ENCODE data around the gene INSIG1.

Gene INSIG1

DNA sequence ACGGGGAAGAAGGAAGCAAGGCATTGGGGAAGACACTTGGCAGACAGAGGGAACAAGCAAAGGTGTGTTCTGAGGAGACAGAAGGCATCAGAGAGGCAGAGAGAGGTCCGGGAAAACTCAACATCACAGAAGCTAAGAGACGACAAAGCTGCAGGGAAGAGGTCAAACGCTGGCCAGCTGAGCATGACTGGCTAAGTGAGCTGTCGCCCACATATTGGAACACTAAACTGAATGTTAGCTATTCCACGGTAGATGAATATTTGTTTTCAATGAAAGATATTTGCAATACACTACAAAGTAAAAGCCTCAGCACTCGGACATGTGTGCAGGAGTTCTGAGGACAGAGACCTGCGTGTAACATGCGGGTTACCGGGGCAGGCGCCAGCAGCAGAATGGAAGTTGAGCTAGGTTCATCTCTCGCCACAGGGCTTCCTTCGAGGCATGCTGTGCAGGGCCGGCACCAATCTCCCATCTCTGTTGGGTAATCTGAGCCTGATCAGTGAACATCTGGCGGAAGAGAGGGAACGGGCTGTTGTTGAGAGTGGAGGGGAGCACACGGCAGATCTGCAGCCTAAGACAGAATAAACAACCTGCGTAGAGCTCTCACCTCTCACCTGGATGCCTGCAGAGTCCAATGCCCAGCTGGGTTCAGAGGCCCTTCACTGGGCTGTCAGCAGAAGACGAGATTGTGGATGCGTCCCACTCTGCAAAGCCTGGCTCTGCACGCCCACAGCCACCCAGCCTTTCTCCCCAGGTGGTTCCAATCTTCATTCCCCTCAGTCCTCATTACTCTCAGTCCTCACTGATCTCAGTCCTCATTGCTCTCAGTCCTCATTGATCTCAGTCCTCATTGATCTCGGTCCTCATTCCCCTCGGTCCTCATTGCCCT is 35.9 kb downstream of the INSIG1 start:
- no peak for DNase-seq

DNA sequence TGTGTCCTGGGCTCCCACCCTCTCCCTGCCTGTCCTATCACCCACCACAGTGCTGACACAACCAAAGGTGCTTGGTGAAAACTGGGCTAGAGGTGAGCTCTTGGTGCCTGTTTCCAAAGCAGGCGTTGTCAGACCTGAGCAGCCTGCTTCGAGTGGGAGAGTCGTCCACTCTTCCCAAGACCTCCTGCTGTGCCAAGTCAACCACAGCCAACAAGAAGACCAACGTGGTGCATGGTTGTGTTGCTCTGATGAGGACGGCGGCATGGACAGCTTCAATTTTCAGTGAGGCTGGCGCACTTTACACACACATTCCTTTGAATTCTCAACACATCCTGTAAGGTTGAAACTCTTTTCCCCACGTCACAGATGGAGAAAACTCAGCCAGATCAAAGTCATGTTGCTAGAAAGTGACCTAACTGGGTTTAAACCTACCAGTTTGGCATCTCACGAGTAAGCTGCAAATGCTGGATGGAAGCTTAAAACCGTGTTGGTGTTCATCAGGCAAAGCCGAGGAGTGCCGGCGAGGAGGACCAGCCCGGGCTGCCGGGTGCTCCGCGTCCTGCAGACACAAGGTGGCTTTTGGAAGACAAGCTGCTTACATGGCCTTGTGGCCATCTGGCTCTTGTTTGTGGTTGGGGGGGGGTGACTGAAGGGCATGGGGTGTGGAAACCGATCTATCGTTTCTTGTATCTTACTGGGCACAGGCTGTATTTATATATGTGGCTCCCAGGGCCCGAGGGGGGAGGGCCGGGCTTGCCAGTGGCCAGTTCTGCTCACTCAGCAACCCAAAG is 39.3 kb downstream of the INSIG1 start:
- no peak for DNase-seq

DNA sequence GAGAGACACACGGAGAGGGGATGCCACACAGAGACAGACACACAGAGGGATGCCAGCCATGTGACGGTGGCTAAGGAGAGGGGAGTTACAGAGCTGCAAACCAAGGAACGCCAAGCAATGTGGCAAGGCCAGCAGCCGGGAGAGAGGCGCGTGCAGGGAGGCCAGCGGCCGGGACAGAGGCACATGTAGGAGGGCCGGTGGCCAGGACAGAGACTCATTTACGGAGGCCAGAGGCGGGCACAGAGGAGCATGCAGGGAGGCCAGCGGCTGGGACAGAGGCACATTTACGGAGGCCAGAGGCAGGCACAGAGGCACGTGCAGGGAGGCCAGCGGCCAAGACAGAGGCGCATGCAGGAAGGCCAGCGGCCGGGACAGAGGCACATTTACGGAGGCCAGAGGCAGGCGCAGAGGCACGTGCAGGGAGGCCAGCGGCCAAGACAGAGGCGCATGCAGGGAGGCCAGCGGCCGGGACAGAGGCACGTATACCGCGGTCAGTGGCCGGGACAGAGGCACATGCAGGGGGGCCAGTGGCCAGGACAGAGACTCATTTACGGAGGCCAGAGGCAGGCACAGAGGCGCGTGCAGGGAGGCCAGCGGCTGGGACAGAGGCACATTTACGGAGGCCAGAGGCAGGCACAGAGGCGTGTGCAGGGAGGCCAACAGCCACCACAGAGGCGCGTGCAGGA is 40.4 kb downstream of the INSIG1 start:
- DNase-seq = no peak

DNA sequence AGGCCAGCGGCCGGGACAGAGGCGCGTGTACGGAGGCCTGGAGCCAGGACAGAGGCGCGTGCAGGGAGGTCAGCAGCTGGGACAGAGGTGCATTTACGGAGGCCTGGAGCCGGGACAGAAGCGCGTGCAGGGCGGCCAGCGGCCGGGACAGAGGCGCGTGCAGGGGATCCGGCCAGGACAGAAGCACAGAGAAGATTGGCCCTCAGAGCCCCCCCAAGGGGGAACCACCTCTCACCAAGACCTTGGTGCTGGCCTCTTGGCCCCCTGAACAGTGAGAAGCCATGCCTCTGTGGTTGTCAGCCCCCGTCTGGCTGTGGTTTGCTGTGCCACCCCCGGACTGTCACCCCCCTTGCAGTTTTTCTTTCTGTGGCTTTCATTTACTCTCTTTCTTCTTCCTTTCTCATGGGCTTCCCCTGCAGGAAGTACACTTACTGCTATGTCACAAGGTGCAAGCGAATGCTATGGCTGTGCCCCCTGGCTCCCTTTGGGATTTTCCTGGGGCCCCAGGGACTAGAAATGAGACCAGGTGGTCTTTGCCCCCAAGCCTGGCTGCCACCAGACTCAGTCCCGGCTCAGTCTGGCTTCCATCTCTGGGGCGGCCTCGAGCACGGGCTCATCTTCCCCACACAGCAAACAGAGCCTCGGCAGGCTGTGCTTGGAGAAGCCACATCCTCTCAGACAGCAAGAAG is 41.1 kb downstream of the INSIG1 start:
- DNase-seq = no peak

DNA sequence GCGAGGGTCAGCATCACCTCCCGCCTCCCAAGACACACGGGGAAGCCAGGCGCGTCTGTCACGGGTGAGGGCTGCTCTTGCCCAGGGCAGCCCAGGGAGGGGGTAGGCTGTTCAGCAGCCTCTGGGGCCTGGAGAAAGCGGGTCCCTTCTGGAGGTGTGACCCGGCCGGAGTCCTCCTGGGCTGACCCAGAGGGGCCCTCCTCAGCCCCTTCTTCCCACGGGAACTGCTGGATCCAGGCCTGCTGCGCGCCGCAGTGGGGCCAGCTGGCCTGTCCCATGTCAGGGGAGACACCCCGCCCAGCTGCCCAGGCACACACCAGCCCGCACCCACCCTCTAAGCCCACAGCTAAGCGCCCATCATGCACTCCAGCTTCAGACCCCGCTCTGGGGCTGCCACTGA is 41.8 kb downstream of the INSIG1 start:
- no peak for DNase-seq

DNA sequence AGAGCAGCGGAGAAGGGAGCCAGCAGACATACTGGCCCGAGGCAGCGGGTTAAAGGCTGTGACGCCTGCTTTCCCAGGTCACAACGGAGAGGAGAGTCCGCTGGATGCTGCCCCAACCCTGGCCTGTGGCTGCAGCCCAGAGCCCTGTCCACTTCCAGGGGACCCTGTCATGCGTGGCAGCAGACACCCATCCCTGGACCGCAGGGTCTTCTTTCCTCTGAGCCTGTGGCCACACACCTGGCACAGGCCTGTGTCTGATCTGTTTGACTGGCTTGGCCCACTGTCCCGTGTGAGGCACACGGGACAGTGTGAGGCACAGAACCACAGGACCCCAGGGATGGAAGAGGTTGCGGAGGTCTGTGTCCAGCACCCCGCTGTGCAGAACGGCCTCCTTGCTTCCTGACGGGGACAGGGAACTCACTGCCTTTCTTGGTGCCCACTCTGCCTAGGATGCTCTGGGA is 42.4 kb downstream of the INSIG1 start:
- DNase-seq = no peak

DNA sequence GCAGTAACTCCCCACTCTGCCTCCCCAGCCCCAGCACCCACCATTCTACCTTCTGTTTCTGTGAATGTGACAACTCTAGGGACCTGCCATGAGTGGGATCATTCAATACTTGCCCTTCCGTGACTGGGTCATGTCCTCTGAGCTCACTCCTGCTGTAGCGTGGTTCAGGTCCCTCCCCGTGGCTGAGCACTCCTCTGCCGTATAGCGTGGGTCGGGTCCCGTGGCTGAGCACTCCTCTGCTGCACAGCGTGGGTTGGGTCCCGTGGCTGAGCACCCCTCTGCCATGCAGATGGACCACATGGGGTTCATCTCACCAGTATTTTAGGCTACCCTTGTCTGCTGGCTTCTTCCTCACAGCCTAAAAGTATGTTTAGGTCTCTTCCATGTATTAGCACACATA is 43.0 kb downstream of the INSIG1 start:
- DNase-seq = no peak

DNA sequence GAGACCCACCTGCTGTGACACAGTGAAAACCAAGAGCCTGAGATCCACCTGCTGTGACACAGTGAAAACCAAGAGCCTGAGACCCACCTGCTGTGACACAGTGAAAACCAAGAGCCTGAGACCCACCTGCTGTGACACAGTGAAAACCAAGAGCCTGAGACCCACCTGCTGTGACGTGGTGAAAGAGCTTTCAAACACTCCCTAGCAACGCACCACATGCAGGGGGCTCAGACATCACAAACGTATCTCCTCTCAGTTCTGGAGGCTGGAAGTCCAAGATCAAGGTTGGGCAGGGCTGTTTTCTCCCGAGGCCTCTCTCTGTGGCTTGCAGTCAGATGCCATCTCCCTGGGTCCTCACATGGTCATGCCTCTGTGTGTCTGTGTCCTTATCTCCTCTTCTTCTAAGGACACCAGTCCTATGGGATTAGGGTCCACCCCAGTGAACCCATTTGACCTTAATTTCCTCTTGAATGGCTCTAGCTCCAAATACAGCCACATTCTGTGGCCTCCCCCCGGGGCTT is 43.8 kb downstream of the INSIG1 start:
- no peak for DNase-seq

DNA sequence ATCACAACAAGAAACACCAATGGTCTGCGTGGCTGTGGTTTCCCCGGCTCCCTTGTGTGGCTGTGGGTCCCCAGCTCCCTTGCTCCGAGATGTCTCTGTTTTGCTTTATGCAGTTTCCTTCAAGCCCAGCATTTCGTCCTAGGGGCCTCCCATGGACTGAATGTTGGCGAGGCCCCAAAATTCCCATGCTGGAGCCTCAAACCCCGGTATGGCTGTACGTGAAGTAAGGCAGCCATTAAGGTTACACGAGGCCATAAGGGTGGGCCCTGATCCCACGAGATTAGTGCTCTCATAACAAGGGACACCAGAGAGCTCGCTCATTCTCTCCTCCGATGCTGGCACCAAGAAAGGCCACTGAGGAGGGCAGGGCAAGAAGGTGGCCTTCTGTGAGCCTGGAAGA is 44.6 kb downstream of the INSIG1 start:
- DNase-seq = no peak

DNA sequence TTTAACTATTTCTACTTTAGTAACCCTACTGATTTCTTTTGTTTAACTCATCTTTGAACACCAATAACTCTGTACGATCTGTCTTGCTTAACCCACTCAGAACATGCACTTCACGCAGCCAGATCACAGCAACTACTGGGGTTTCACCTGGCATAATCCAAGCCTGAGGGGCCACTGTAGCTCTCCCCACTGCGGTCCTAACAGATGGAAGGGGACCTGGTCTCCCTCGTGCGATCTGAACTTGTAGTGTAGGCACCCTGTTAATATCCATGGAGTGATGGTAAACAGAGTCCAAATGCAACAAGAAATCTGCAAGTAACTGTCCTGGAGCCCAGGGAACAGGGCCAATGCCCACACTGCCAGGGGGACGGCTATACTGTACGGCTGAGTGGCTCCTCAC is 45.5 kb downstream of the INSIG1 start:
- no peak for DNase-seq

DNA sequence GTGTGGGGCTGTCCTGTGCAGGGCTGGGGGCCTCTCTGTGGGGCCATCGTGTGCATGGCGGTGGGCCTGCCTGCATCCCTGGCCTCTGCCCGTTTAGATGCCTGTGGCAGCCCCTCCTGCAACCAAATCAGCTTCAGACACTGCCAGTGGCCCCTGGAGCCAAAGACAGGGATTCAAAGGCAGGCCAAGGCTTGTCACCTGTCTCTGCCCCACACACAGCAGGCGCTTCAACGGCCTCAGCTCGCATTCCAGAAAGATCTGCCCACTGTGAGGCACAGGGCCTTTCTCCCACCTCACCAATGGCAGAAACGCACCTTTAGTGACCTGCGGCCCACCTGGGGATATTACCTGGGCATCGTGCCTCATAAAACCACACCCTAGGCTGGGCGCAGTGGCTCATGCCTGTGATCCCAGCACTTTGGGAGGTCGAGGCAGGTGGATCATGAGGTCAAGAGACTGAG is 46.0 kb downstream of the INSIG1 start:
- DNase-seq = no peak

DNA sequence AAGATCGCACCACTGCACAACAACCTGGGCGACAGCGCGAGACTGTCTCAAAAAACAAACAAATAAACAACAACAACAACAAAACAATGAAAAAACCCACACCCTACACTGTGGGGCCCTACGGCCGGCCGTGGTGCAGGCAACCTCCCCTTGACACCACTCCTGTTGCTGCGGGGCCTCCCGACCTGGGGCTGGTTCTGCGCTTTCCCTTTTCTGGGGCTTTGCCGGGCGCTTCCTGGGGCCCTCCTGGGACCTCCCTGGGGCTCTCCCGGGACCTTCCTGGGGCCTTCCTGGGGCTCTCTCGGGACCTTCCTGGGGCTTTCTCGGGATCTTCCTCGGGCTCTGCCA is 46.6 kb downstream of the INSIG1 start:
- no peak for DNase-seq

DNA sequence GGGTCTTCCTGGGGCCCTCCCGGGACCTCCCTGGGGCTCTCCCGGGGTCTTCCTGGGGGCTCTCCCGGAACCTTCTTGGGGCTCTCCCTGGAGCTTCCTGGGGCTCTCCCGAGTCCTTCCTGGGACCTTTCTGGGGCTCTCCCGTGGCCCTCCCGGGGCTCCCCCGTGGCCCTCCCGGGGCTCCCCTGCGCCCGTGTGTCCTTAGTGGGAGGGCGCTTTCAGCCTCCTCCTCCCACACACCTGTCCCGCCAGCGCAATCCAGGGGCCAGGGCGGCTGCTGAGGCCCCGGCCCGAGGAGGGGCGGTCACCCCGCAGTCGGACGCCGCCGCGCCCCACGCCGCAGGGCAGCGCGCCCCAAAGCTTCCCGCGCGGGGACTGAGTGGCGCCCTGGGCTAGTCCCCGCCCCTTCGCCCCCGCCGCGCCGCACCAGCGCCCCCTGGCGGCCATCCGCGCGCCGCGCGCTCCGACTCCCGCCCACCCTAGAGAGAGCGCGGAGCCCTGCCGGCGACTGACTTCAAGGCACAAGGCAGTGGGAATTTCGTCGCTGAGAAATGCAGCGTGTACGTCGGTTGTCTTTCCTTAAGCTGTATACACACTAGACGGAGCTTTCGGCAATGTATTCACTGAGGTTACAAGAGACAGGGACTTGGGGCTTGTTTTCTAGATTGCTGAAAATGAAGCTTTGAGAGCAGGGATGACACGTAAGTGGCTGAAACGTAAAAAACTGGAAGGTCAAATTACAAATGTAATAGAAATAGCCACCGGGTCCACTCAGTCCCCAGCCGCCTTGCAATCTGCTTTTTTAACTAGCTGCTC is 47.1 kb downstream of the INSIG1 start:
- peak; percentile 78 for DNase-seq

DNA sequence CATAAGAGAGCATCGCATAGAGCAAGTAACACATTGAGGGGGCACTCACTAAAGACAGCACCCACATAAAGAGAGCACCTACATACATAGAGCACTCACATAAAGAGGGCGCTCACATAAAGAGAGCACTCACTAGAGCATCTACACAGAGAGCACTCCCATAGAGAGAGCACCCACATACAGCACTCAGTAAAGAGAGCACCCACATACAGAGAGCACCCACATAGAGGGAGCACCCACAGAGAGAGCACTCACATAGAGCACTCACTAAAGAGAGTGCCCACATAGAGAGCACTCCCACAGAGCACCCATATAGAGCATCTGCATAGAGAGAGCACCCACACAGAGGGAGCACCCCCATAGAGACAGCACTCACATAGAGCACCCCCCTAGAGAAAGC is 47.8 kb downstream of the INSIG1 start:
- DNase-seq = no peak

DNA sequence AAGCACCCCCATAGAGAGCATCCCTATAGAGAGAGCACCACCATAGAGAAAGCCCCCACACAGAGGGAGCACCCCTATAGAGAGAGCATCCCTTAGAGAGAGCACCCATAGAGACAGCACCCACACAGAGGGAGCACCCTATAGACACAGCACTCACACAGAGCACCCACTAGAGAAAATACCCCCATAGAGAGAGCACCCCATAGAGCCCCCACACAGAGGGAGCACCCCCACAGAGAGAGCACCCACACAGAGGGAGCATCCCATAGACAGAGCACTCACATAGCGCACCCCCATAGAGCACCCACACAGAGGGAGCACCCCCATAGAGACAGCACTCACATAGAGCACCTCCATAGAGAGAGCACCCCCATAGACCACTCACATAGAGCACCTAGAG is 48.6 kb downstream of the INSIG1 start:
- DNase-seq = no peak

DNA sequence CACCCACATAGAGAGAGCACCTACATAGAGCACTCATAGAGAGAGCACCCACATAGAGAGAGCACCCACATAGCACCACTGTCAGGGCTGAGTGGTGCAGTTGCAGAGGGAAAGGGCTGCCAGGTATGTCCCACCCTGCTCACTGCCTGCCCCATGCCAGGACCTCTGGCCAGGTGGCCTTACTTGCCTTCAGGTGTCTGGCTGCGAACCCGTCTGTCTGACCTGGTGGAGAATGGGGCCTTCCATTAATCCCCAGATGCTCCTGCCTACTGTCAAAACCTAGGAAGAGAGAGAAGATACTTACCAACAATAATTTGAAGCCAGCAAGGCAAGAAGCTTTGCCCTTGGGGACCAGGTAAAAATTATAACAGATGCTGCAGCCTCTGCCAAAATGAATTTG is 51.1 kb downstream of the INSIG1 start:
- DNase-seq = no peak

DNA sequence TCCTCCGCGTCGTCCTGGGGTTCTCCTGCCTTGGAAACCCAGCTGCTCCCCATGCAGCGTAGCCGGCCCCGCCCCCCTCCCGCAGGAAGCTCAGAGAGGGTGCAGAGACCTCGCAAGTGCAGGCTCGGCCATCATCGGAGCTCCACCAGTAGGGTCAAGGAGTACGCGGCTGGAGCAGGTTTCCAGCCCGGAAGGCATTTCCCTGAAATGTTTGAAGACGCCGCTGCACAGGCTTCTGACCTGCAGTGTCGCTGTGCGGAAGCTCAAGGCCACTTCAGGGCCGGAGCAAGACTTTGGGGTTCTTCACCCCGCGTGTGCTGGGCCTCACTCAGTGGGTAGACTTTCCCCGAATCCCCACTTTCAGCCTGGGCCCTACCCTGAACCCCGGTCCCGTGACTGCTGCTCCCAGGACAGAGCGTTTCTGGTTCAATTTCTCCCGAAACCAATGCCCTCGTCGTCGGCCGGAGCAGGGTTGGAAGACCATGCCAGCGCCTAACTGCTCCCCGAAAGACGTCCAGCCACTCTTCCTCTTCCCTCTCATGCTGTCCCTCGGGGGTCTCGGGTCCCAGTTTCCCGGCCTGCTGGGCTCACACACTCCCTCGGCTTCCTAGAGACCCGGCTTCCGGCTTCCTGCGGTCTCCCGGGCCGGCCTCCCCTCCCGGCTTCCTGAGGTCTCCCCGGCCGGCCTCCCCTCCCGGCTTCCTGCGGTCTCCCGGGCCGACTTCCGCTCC is 52.1 kb downstream of the INSIG1 start:
- no peak for DNase-seq

DNA sequence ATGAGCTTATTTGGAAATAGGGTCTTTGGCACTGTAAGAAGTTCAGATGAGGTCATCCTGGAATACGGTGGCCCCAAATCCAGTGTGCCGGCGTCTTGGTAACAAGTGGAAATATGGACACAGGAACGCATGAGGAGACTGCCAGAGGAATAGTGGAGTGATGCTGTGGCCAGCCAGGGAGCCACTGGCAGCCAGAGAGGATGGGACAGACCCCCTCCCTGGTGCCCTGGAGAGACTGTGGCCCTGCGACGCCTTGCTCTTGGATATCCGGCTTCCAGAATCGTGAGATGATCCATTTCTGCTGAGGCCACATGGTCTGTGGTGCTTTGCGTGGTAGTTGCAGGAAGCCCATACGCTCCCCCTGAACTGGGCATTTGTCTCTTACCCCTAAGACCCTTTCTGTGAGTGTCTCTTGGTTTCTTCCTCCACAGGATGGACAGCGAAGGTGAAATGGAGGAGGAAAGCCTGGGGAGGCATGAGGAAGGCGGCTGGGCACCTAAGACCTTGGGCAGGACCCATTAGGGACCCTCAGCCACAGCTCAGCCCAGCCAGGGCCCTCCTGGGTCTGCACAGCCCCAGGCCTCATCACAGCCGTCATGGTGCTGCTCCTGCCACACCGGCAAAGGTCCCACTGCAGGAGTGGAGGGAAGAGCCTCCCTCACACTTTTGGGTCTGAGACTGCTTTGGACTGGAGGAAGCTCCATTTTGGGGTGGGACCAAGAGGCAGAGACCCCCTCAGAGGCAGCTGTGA is 53.6 kb downstream of the INSIG1 start:
- no peak for DNase-seq

DNA sequence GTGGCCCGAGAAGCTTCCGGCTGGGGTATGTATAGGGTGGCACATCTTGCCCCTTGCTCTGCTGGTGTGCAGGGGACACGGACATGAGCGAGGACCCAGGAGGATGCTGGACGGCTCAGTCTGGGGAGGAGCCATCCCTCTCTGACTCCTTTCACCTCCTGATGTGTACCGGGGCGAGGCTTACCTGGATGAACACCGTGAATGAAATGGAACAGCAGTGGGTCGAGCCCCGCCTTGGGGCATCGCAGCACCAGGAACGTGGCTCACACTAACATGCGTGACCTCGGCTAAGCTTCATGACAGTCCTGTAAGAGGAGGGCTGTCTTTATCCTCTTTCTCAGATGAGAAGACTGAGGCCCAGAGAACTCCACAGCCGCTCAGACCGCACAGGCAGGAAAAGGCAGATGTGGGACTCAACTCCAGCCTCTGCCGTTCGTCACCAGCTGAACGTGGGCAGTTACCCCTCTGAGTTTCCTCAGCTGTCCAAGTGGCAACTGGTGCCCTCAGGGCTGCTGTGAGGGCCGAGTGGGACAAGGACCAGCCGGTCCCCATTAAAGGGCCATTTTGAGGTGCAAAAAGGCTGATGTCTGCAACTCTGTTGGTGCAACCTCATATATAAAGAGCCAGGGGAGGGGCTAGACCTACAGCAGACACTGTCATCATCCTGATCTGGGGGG is 54.5 kb downstream of the INSIG1 start:
- DNase-seq = no peak

DNA sequence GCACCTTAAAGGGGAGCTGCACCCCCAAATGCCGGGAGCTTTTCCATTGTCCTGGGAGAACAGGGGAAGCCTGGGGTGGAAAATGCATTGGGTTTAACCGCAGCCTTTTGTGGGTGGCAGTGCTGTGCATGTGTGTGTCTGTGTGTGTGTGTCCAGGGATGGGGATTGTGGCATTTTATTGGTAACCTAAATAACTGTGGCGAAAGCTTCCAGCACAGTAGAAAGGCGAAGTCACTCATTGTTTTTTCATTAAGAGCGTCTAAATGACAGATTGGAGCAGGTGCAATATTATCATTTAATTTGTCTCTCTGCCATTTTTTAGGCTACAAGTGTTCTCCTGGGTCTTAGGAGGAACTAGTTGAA is 55.1 kb downstream of the INSIG1 start:
- DNase-seq = no peak

Measured in NCI-H1105 treated with DMSO at 0.1 percent for 48 hours (cell line).